ENCODE measurements around the gene GRIN2D. TPM values are rescaled to one million over a fixed set of nuclear protein-coding genes. Genes with fewer than 3 reads are reported as not detected.

The GRIN2D gene
- total and polyA plus RNA-seq, 2 of the 8 experiments (the other 6 are each of a cell fraction or from before 2014, with no cell fraction given): 2.2 to 12.4 TPM

GRCh38 chr19:48367855-48368254, 25.6 kb upstream of the GRIN2D start:
- no peaks in the 10 kb centered on the region for H3K79me2 ChIP-seq (ENCODE audit: control insufficient read depth in 1 of 2, insufficient read depth in 2 of 2, low read length in 2 of 2)
- FAIRE-seq (no peak), DNase-seq (ENCODE audit: low read depth in 1 of 2, low spot score in 2 of 2) (no peak)
- no peak overlapping the region for H3K23ac ChIP-seq (ENCODE audit: insufficient read length)
- H4K8ac ChIP-seq (ENCODE audit: extremely low read depth, insufficient read depth, low read length): no peak overlapping the region; the same call in 1 of the 2 replicates
- H4K91ac ChIP-seq (replicated peaks; ENCODE audit: insufficient read length, low read length): no peak overlapping the region
- peaks cover 7% of the 10 kb centered on the region for H3K23me2 ChIP-seq (ENCODE audit: low read depth, low read length)
- no peak overlapping the region for H2AK5ac ChIP-seq (ENCODE audit: low read depth, low read length)
- WGBS, 2 experiments (ENCODE audit: extremely low coverage in 1 of 2, insufficient coverage in 1 of 2, insufficient read length in 1 of 2, insufficient replicate concordance in 2 of 2, low coverage in 1 of 2, low lambda C conversion rate in 2 of 2, missing lambda C conversion rate in 1 of 2): 90% methylated on average over 5 of the region's 5 CpGs; no CpG with 5 or more reads in 1 of the 2 experiments
- H2BK5ac ChIP-seq (ENCODE audit: low read depth, low read length): no peak overlapping the region
- H3K36me3 ChIP-seq (ENCODE audit: control insufficient read depth in 2 of 4, insufficient read depth in 4 of 4, low read length in 3 of 4): no peaks in the 10 kb centered on the region; a peak in 1 of 8 replicates
- H3K14ac ChIP-seq (ENCODE audit: insufficient read length): no peak overlapping the region
- H3K4ac ChIP-seq (replicated peaks; ENCODE audit: insufficient read length, low read depth, low read length): no peak overlapping the region
- peaks cover 0 to 10% (median 2%) of the 10 kb centered on the region in 4 experiments; a peak in 3 of 7 replicates for H3K27me3 ChIP-seq (replicated peaks in 1 of 4; ENCODE audit: control insufficient read depth in 3 of 4, extremely low read depth in 1 of 4, insufficient read depth in 3 of 4, low read length in 3 of 4)
- no peak overlapping the region for H3K9ac ChIP-seq (replicated peaks in 1 of 4; ENCODE audit: extremely low read depth in 1 of 4, low read depth in 3 of 4, low read length in 3 of 4)
- H3K27ac ChIP-seq (ENCODE audit: low read depth, low read length): no peak overlapping the region
- H3K9me3 ChIP-seq (ENCODE audit: insufficient read depth in 2 of 2, low read depth in 1 of 2, low read length in 1 of 2): no peaks in the 10 kb centered on the region
- no peak overlapping the region for H3K56ac ChIP-seq (replicated peaks; ENCODE audit: insufficient read length, low read depth, low read length)
- peaks cover 0 to 5% (median 4%) of the 10 kb centered on the region in 4 experiments; a peak in 4 of 7 replicates for H3K4me1 ChIP-seq (replicated peaks in 1 of 4; ENCODE audit: control insufficient read depth in 3 of 4, insufficient read depth in 4 of 4, low read length in 3 of 4)
- 0 out of 2 replicates have a peak overlapping the region, but pooled peaks have one; percentile 50 for H2BK12ac ChIP-seq (ENCODE audit: low read depth, low read length)
- no peaks in the 10 kb centered on the region for H4K20me1 ChIP-seq (replicated peaks in 1 of 2; ENCODE audit: control insufficient read depth in 1 of 2, insufficient read depth in 2 of 2, low read length in 2 of 2)
- no peak overlapping the region for H4K5ac ChIP-seq (ENCODE audit: insufficient read length, low read depth, low read length)
- no peak overlapping the region for H3K18ac ChIP-seq (ENCODE audit: extremely low read depth, low read length)
- H3K4me3 ChIP-seq (ENCODE audit: extremely low read depth in 1 of 4, insufficient read depth in 2 of 4, low read depth in 3 of 4, low read length in 4 of 4): no peak overlapping the region
- H2BK15ac ChIP-seq (ENCODE audit: low read length): no peak overlapping the region
- no peak overlapping the region for H3K4me2 ChIP-seq (ENCODE audit: insufficient read depth in 1 of 2, low read depth in 2 of 2, low read length in 2 of 2)
- H3K79me1 ChIP-seq (ENCODE audit: low read depth, low read length): no peaks in the 10 kb centered on the region
- H2BK120ac ChIP-seq (replicated peaks; ENCODE audit: low read depth, low read length): no peak overlapping the region
- ChIA-PET CTCF (ENCODE audit: partially characterized antibody) (interaction anchor here (0.7 to 1.4 kb wide), 2 partner anchors 14 to 15 kb away, joined by 3 read pairs; no protein-coding TSS in a partner anchor), POLR2A (ENCODE audit: partially characterized antibody) (interaction anchor here (0.6 to 1.6 kb wide), 4 partner anchors 11 to 33 kb away, joined by 3 to 4 read pairs (median 4); no protein-coding TSS in a partner anchor)
- no peak overlapping the region for H2BK20ac ChIP-seq (ENCODE audit: low read length)
- no peak overlapping the region for H2AFZ ChIP-seq (ENCODE audit: low read length)
- no peak for TF ChIP-seq RNF2 (IDR thresholded peaks at IDR 0.05; ENCODE audit: borderline replicate concordance, low read depth, low read length, missing control alignments, poor library complexity, severe bottlenecking)
- no peak for TF ChIP-seq KDM1A (IDR thresholded peaks at IDR 0.05; ENCODE audit: borderline replicate concordance, low read length)
- TF ChIP-seq, protein P1, sequence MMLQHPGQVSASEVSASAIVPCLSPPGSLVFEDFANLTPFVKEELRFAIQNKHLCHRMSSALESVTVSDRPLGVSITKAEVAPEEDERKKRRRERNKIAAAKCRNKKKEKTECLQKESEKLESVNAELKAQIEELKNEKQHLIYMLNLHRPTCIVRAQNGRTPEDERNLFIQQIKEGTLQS (IDR thresholded peaks at IDR 0.05; ENCODE audit: insufficient read depth, low read depth, low read length): no peak
- TF ChIP-seq SUZ12 (IDR thresholded peaks at IDR 0.05; ENCODE audit: low read length): no peak
- no peak for TF ChIP-seq BCL11A (IDR thresholded peaks at IDR 0.05; ENCODE audit: low read depth in 2 of 2, low read length in 2 of 2)
- no peak for TF ChIP-seq CTCF (IDR thresholded peaks at IDR 0.05; ENCODE audit: control extremely low read depth in 1 of 3, insufficient read depth in 1 of 3, low read depth in 1 of 3, low read length in 3 of 3)
- no peak for TF ChIP-seq SP1 (IDR thresholded peaks at IDR 0.05; ENCODE audit: low read depth, low read length)
- no peak for TF ChIP-seq TAF1 (IDR thresholded peaks at IDR 0.05; ENCODE audit: low read depth, low read length)
- TF ChIP-seq POU5F1 (IDR thresholded peaks at IDR 0.05; ENCODE audit: low read depth, low read length): no peak
- no peak for TF ChIP-seq KDM4A (IDR thresholded peaks at IDR 0.05; ENCODE audit: low read depth, low read length, severe bottlenecking)

Data from H1 (cell line).